HepG2 (cell line): ENCODE results near the gene GSTT2B.
"Not testable (repeated sequence)": the region's sequence is repeated elsewhere in the genome, so short reads cannot be mapped to it uniquely, and the experiment has no call there.

ENCODE experiments used
- CBX5 ChIP-seq: sonication (generic); formaldehyde crosslinking; IDR thresholded peaks from 2 replicates; pipeline ENCODE4 v1.4.0; 2020; ENCODE audit warnings: missing genetic modification reagents, borderline replicate concordance
- CREB1 ChIP-seq, 2 experiments: fragments of 450-650 bp in 1 of 2; IDR thresholded peaks; 2 replicates each; pipeline ENCODE4 v1.6.1; 2016 to 2017; ENCODE audit warnings: control low read depth in 1 of 2, mild to moderate bottlenecking in 1 of 2, missing compliant biosample characterization in 1 of 2, missing genetic modification characterization in 1 of 2
- EP300 ChIP-seq, 3 experiments: sonication (generic) in 1 of 3; formaldehyde crosslinking in 1 of 3; IDR thresholded peaks; 2 replicates each; pipeline versions ENCODE4 v1.5.1 to v1.6.1; 2011 to 2020; ENCODE audit warnings: low read depth in 2 of 3, low read length in 2 of 3, borderline replicate concordance in 1 of 3, improper control_type of control experiment in 1 of 3, mild to moderate bottlenecking in 1 of 3, missing genetic modification reagents in 1 of 3, moderate library complexity in 1 of 3
- FOSL1 ChIP-seq: sonication (generic); formaldehyde crosslinking; IDR thresholded peaks from 2 replicates; pipeline ENCODE4 v1.9.0; 2021; ENCODE audit warnings: missing genetic modification reagents, borderline replicate concordance
- KDM1A ChIP-seq: IDR thresholded peaks from 2 replicates; pipeline ENCODE4 v1.6.1; 2016; ENCODE audit warnings: missing compliant biosample characterization
- MAZ ChIP-seq, 2 experiments: sonication (generic) in 1 of 2; formaldehyde crosslinking in 1 of 2; IDR thresholded peaks; 2 replicates each; pipeline versions ENCODE4 v1.5.0 to v1.6.1; 2012 to 2020; ENCODE audit warnings: low read depth in 2 of 2, mild to moderate bottlenecking in 2 of 2, borderline replicate concordance in 1 of 2, improper control_type of control experiment in 1 of 2, low read length in 1 of 2, missing genetic modification reagents in 1 of 2, moderate library complexity in 1 of 2
- RFX5 ChIP-seq: IDR thresholded peaks from 2 replicates; pipeline ENCODE4 v1.6.1; 2011; ENCODE audit warnings: low read depth, low read length, improper control_type of control experiment
- SOX6 ChIP-seq, 2 experiments: fragments of 450-650 bp in 1 of 2; sonication (generic) in 1 of 2; formaldehyde crosslinking in 1 of 2; IDR thresholded peaks; 2 replicates each; pipeline versions ENCODE4 v1.4.0 to v1.6.1; 2017 to 2020; ENCODE audit warnings: antibody characterized with exemption in 1 of 2, mild to moderate bottlenecking in 1 of 2, missing genetic modification reagents in 1 of 2
- SP2 ChIP-seq: sonication (generic); formaldehyde crosslinking; IDR thresholded peaks from 2 replicates; pipeline ENCODE4 v1.5.1; 2020; ENCODE audit warnings: mild to moderate bottlenecking, missing genetic modification reagents
- ZNF598 ChIP-seq: sonication (generic); formaldehyde crosslinking; IDR thresholded peaks from 2 replicates; pipeline ENCODE4 v1.5.1; 2020; ENCODE audit warnings: mild to moderate bottlenecking, missing genetic modification reagents, borderline replicate concordance
- TF ChIP-seq, protein P1 (sequence below), 2 experiments: sonication (generic) in 1 of 2; formaldehyde crosslinking in 1 of 2; IDR thresholded peaks; 2 replicates each; pipeline versions ENCODE4 v1.5.1 to v1.6.1; 2011 to 2020; ENCODE audit warnings: borderline replicate concordance in 1 of 2, low read depth in 1 of 2, low read length in 1 of 2, mild to moderate bottlenecking in 1 of 2, missing genetic modification reagents in 1 of 2, moderate library complexity in 1 of 2
- TF ChIP-seq, protein P2 (sequence below): sonication (generic); formaldehyde crosslinking; IDR thresholded peaks from 2 replicates; pipeline ENCODE4 v1.5.0; 2020; ENCODE audit warnings: mild to moderate bottlenecking, missing genetic modification reagents, moderate library complexity
- TF ChIP-seq, protein P3 (sequence below): sonication (generic); formaldehyde crosslinking; IDR thresholded peaks from 2 replicates; pipeline ENCODE4 v1.8.1; 2023; ENCODE audit warnings: missing genetic modification reagents, inconsistent platforms, borderline replicate concordance
- TF ChIP-seq, protein P4 (sequence below): sonication (generic); formaldehyde crosslinking; IDR thresholded peaks from 2 replicates; pipeline ENCODE4 v1.5.0; 2020; ENCODE audit warnings: missing genetic modification reagents

DNA sequence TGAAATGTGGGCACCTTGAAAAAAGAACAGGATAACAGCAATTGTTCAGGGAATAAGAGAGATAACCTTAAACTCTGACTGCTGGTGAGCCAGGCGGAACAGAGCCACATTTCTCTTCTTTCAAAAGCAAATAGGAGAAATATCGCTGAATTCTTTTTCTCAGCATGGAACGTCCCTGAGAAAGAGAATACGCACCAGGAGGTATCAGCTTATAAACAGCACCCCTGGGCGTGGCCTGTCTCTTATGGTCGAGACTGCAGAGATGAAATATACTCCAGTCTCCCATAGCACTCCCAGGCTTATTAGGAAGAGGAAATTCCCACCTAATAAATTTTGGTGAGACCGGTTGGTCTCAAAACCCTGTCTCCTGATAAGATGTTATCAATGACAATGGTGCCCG is 5.1 kb downstream of the GSTT2B start:
- TF ChIP-seq, protein P1, sequence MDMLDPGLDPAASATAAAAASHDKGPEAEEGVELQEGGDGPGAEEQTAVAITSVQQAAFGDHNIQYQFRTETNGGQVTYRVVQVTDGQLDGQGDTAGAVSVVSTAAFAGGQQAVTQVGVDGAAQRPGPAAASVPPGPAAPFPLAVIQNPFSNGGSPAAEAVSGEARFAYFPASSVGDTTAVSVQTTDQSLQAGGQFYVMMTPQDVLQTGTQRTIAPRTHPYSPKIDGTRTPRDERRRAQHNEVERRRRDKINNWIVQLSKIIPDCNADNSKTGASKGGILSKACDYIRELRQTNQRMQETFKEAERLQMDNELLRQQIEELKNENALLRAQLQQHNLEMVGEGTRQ (IDR thresholded peaks at IDR 0.05; ENCODE audit: low read depth, low read length) = not testable (repeated sequence)
- TF ChIP-seq, protein P1 (CRISPR knock-in tag; IDR thresholded peaks at IDR 0.05; ENCODE audit: borderline replicate concordance) = not testable (repeated sequence)
- not testable (repeated sequence) for TF ChIP-seq CREB1 (IDR thresholded peaks at IDR 0.05); CREB1 (CRISPR knock-in tag; IDR thresholded peaks at IDR 0.05); SOX6 (IDR thresholded peaks at IDR 0.05); SOX6 (CRISPR knock-in tag; IDR thresholded peaks at IDR 0.05); RFX5; KDM1A (CRISPR knock-in tag); ZNF598 (CRISPR knock-in tag); CBX5 (CRISPR knock-in tag); EP300 (IDR thresholded peaks at IDR 0.05; ENCODE audit: low read depth in 2 of 2, low read length in 2 of 2); EP300 (CRISPR knock-in tag; IDR thresholded peaks at IDR 0.05; ENCODE audit: borderline replicate concordance); FOSL1 (CRISPR knock-in tag); MAZ (IDR thresholded peaks at IDR 0.05; ENCODE audit: borderline replicate concordance, low read depth, low read length); MAZ (CRISPR knock-in tag; IDR thresholded peaks at IDR 0.05; ENCODE audit: low read depth); SP2 (CRISPR knock-in tag)
- TF ChIP-seq, protein P2, sequence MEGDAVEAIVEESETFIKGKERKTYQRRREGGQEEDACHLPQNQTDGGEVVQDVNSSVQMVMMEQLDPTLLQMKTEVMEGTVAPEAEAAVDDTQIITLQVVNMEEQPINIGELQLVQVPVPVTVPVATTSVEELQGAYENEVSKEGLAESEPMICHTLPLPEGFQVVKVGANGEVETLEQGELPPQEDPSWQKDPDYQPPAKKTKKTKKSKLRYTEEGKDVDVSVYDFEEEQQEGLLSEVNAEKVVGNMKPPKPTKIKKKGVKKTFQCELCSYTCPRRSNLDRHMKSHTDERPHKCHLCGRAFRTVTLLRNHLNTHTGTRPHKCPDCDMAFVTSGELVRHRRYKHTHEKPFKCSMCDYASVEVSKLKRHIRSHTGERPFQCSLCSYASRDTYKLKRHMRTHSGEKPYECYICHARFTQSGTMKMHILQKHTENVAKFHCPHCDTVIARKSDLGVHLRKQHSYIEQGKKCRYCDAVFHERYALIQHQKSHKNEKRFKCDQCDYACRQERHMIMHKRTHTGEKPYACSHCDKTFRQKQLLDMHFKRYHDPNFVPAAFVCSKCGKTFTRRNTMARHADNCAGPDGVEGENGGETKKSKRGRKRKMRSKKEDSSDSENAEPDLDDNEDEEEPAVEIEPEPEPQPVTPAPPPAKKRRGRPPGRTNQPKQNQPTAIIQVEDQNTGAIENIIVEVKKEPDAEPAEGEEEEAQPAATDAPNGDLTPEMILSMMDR (CRISPR knock-in tag) = not testable (repeated sequence)
- TF ChIP-seq, protein P3, sequence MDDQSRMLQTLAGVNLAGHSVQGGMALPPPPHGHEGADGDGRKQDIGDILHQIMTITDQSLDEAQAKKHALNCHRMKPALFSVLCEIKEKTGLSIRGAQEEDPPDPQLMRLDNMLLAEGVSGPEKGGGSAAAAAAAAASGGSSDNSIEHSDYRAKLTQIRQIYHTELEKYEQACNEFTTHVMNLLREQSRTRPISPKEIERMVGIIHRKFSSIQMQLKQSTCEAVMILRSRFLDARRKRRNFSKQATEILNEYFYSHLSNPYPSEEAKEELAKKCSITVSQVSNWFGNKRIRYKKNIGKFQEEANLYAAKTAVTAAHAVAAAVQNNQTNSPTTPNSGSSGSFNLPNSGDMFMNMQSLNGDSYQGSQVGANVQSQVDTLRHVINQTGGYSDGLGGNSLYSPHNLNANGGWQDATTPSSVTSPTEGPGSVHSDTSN (CRISPR knock-in tag) = not testable (repeated sequence)
- TF ChIP-seq, protein P4, sequence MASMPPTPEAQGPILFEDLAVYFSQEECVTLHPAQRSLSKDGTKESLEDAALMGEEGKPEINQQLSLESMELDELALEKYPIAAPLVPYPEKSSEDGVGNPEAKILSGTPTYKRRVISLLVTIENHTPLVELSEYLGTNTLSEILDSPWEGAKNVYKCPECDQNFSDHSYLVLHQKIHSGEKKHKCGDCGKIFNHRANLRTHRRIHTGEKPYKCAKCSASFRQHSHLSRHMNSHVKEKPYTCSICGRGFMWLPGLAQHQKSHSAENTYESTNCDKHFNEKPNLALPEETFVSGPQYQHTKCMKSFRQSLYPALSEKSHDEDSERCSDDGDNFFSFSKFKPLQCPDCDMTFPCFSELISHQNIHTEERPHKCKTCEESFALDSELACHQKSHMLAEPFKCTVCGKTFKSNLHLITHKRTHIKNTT (CRISPR knock-in tag) = not testable (repeated sequence)
